ENCODE data around the gene OR13C4.

The OR13C4 gene

GRCh38 chr9:104553261-104553660 is 26.3 kb upstream of the OR13C4 start:
- Histone ChIP-seq H4K20me1 (ENCODE audit: insufficient read depth, low read length) (no peaks in the 10 kb centered on the region), H3F3A (ENCODE audit: insufficient read depth, low read length) (no peaks in the 10 kb centered on the region), H3K9me2 (replicated peaks; ENCODE audit: insufficient read depth, low read length) (no peaks in the 10 kb centered on the region), H3K4me2 (ENCODE audit: low read depth, low read length) (no peak overlapping the region), H3K27ac (ENCODE audit: low read length) (no peak overlapping the region), H2AFZ (ENCODE audit: low read length) (no peak overlapping the region), H3K4me1 (ENCODE audit: low read length) (no peaks in the 10 kb centered on the region), H3K36me3 (replicated peaks; ENCODE audit: insufficient read depth, low read length) (no peaks in the 10 kb centered on the region), H3K79me2 (ENCODE audit: low read length) (no peaks in the 10 kb centered on the region), H3K27me3 (replicated peaks; ENCODE audit: insufficient read depth, low read length) (no peaks in the 10 kb centered on the region), H3K4me3 (ENCODE audit: low read length) (no peak overlapping the region), H3K9me3 (replicated peaks; ENCODE audit: insufficient read depth, low read length) (no peaks in the 10 kb centered on the region), H3K9ac (ENCODE audit: low read length) (no peak overlapping the region)
- DNase-seq, result no peak
- no peak for TF ChIP-seq EZH2phosphoT487 (IDR thresholded peaks at IDR 0.05; ENCODE audit: low read length)
- TF ChIP-seq EZH2 (optimal IDR thresholded peaks at IDR 0.05; ENCODE audit: low read depth, low read length), result no peak
- TF ChIP-seq CTCF (IDR thresholded peaks at IDR 0.05; ENCODE audit: low read length), result no peak

- Histone ChIP-seq H3K9ac (ENCODE audit: low read length) (no peak overlapping the region), H3K27ac (ENCODE audit: low read length) (no peak overlapping the region), H3K9me2 (replicated peaks; ENCODE audit: insufficient read depth, low read length) (no peaks in the 10 kb centered on the region), H3K4me2 (ENCODE audit: low read depth, low read length) (no peak overlapping the region), H3F3A (ENCODE audit: insufficient read depth, low read length) (no peaks in the 10 kb centered on the region), H3K9me3 (replicated peaks; ENCODE audit: insufficient read depth, low read length) (no peaks in the 10 kb centered on the region), H3K4me1 (ENCODE audit: low read length) (no peaks in the 10 kb centered on the region), H3K4me3 (ENCODE audit: low read length) (no peak overlapping the region), H4K20me1 (ENCODE audit: insufficient read depth, low read length) (no peaks in the 10 kb centered on the region), H3K27me3 (replicated peaks; ENCODE audit: insufficient read depth, low read length) (no peaks in the 10 kb centered on the region), H3K79me2 (ENCODE audit: low read length) (no peaks in the 10 kb centered on the region), H3K36me3 (replicated peaks; ENCODE audit: insufficient read depth, low read length) (no peaks in the 10 kb centered on the region), H2AFZ (ENCODE audit: low read length) (no peak overlapping the region)
- TF ChIP-seq EZH2phosphoT487 (IDR thresholded peaks at IDR 0.05; ENCODE audit: low read length) (no peak), CTCF (IDR thresholded peaks at IDR 0.05; ENCODE audit: low read length) (no peak)
- DNase-seq, result no peak
Observed at GRCh38 chr9:104544644-104545043, 17.6 kb upstream of the OR13C4 start.

- Histone ChIP-seq H3K4me2 (ENCODE audit: low read depth, low read length) (no peak overlapping the region), H3K79me2 (ENCODE audit: low read length) (no peaks in the 10 kb centered on the region), H3K4me1 (ENCODE audit: low read length) (no peaks in the 10 kb centered on the region), H3K9me3 (replicated peaks; ENCODE audit: insufficient read depth, low read length) (no peaks in the 10 kb centered on the region), H4K20me1 (ENCODE audit: insufficient read depth, low read length) (no peaks in the 10 kb centered on the region), H3K27ac (ENCODE audit: low read length) (no peak overlapping the region), H3K36me3 (replicated peaks; ENCODE audit: insufficient read depth, low read length) (no peaks in the 10 kb centered on the region), H3K9ac (ENCODE audit: low read length) (no peak overlapping the region), H3F3A (ENCODE audit: insufficient read depth, low read length) (no peaks in the 10 kb centered on the region), H2AFZ (ENCODE audit: low read length) (no peak overlapping the region), H3K9me2 (replicated peaks; ENCODE audit: insufficient read depth, low read length) (no peaks in the 10 kb centered on the region), H3K4me3 (ENCODE audit: low read length) (no peak overlapping the region), H3K27me3 (replicated peaks; ENCODE audit: insufficient read depth, low read length) (no peaks in the 10 kb centered on the region)
- TF ChIP-seq EZH2phosphoT487 (IDR thresholded peaks at IDR 0.05; ENCODE audit: low read length), result no peak
- TF ChIP-seq CTCF (IDR thresholded peaks at IDR 0.05; ENCODE audit: low read length), result no peak
- no peak for TF ChIP-seq EZH2 (optimal IDR thresholded peaks at IDR 0.05; ENCODE audit: low read depth, low read length)
- no peak for DNase-seq
Observed at GRCh38 chr9:104539275-104539674, 12.3 kb upstream of the OR13C4 start.
